ENCODE results near the gene SGTB. TPM values are rescaled to one million over a fixed set of nuclear protein-coding genes. Genes with fewer than 3 reads are reported as not detected.

Gene SGTB
- total and polyA plus RNA-seq, 2 of the 8 experiments (the other 6 are each of a cell fraction or from before 2014, with no cell fraction given): 2.2 to 18.7 TPM

- TF ChIP-seq CHD7 (IDR thresholded peaks at IDR 0.05; ENCODE audit: insufficient replicate concordance, low read length): no peak
- TF ChIP-seq NANOG (IDR thresholded peaks at IDR 0.05; ENCODE audit: insufficient read depth, low read depth, low read length, poor library complexity, severe bottlenecking): no peak
- TF ChIP-seq ZNF274 (IDR thresholded peaks at IDR 0.05; ENCODE audit: borderline replicate concordance, extremely low read depth, low read length): no peak
- no peak for TF ChIP-seq EGR1 (IDR thresholded peaks at IDR 0.05; ENCODE audit: borderline replicate concordance, low read depth, low read length)
- TF ChIP-seq SP2 (IDR thresholded peaks at IDR 0.05; ENCODE audit: low read length): no peak
- no peak for TF ChIP-seq TAF7 (optimal IDR thresholded peaks at IDR 0.05; ENCODE audit: borderline replicate concordance, low read depth, low read length)
- no peak for TF ChIP-seq ATF3 (IDR thresholded peaks at IDR 0.05; ENCODE audit: insufficient read depth, low read depth, low read length)
- no peak for TF ChIP-seq KDM4A (IDR thresholded peaks at IDR 0.05; ENCODE audit: low read depth, low read length, severe bottlenecking)
- TF ChIP-seq TEAD4 (IDR thresholded peaks at IDR 0.05; ENCODE audit: low read depth, low read length): no peak
Observed at GRCh38 chr5:65654713-65655112, 67.2 kb downstream of the SGTB start (continued).
